Measurements from ENCODE around the gene USH2A.

The USH2A gene

GRCh38 chr1:215842905-215843304 lies 580.3 kb downstream of the USH2A start:
- no peak for DNase-seq

DNA sequence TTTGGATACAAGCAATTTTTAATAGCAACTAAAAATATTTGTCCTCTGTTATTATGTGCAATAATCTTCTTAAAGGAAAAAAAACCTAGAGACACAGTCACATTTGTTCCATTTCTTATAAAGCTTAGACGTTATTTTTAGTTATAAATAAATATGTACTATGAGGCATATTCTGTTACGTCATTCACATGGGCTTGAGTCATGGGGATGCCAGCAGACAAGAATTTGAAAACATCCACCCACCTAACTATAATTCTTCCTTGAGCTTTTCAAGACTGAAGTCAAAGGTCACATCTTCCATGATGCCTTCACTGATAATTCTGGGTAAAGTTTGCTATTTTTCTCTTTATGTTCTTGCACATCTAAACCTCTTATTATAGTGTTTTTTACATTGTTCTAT lies 587.3 kb downstream of the USH2A start:
- no peak for DNase-seq

- DNase-seq = no peak
Measured at GRCh38 chr1:215833941-215834729, 589.1 kb downstream of the USH2A start.

- DNase-seq = no peak
Measured at GRCh38 chr1:215830226-215830810, 592.9 kb downstream of the USH2A start.

DNA sequence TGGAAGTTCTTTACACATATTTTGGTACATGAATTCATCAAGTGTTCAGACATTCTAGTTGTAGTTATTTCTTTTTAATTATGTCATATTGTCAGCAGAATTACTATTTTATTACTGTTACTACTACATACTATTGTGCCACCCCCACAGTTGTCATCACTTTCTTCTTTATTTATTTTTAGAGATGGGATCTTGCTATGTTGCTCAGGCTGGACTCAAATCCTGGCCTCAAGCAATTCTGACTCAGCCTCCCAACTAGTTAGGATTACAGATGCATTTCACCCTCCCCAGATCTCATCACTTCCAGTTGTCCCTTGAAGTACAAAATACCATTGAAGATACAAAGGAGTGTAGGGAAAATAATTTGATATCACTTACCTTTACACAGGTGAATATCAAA lies 598.2 kb downstream of the USH2A start:
- DNase-seq = no peak

GRCh38 chr1:215824245-215824644 lies 599.0 kb downstream of the USH2A start:
- no peak for DNase-seq

- DNase-seq = no peak
Measured at GRCh38 chr1:215819114-215819513, 604.1 kb downstream of the USH2A start.

DNA sequence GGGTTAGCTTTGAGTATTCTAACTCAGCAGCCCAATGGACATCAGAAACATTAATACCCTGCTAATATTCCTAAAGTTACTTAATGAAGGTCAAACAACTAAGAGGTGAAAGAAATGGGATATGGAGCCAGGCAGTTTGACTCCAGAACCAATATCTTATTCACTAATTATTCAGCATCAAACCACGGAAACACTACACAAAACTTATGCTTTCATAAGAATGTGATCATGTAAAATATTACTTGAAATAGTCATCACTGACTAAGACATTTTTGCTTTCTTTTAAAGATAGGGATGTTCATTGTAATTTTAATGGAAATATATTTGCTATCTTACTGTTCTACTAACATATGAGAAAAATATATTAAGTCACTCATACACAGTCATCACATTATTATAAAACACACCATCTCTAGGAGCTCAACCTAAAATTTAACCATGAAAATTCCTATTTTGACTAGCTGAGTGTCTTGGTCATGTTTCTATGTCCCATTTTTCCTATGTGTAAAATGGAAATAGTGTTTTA lies 615.3 kb downstream of the USH2A start:
- DNase-seq = no peak

GRCh38 chr1:215807218-215807617 lies 616.0 kb downstream of the USH2A start:
- no peak for DNase-seq

DNA sequence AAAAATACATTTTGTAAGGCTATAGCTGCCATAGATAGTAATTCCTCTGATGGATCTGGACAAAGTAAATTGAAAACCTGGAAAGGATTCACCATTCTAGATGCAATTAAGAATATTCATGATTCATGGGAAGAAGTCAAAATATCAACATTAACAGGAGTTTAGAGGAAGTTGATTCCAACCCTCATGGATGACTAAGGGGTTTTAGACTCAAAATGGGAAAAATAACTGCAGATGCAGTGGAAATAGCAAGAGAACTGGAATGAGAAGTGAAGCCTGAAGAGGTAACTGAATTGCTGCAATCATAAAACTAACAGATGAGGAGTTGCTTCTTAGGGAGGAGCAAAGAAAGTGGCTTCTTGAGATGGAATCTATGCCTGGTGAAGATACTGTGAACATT lies 625.4 kb downstream of the USH2A start:
- DNase-seq = no peak

DNA sequence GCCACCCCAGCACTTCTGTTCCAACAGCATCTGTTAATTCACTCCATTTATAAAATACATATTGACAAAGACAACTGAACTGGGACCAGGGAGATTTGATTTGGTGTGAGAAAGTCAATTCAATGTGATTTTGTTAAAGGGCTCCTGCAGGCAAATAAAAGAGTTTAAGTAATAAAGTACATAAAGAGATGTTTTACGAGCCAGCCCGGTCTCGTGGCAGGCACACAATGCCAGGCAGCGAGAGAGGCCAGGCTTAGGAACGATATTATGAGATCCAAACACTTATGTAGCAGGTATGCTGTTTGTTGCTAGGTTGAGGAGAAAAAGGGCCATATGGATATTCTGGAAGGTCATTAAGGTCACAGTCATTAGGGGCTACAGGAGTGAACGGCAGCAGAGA lies 629.1 kb downstream of the USH2A start:
- no peak for DNase-seq

DNA sequence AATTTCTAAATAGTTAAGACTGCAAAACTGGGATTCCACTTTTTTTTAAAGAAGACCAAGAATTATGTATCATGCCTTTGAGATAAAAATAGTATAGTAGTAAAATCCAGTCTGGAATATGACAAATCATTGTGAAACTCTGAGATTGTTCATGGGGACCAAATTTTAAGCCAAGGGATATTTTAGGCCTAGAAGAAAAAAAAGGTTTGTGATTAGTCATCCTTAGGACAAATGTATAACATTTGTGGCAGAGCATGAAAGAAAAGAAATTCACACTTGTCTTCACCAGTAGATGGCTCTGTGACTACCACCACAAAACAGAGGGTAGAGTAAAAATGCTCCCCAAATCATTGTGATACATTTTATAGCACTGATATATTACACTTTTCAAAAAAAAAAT lies 630.1 kb downstream of the USH2A start:
- no peak for DNase-seq

DNA sequence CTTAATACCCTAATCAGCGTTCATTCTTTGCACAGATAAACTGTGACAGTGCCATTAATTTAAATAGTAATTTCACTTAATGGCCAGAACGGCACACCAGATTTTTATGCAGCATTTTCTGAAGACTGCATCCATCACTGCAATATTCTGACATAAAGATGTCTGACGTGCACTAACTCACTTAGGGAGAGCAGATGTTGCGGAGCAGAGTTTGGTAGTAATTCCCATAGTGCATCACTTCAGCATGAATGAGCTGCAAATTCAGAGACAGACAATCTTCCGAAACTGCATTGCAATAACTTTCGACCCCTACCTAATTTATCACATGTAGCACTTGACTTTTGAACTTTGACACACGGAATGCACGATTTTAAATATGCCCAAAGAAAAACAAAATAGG lies 630.8 kb downstream of the USH2A start:
- no peak for DNase-seq

GRCh38 chr1:215789981-215790380 lies 633.3 kb downstream of the USH2A start:
- no peak for DNase-seq

DNA sequence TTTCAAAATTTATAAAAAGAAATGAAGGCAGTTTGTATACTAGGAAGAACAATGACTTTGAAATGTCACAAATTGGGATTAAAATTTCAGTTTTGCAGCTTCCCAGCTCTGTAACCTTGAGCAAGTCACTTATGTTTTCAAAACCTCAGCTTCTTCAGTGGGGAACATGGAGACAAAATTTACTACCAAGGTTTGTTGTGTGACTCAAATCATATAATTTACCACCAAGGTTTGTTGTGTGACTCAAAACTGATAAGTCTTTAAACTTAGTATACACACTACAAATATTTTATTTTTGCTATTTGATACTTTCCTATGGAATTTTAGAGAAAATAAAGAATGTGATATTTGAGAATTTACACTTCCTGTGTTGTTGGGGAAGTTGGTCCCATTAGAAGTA lies 636.3 kb downstream of the USH2A start:
- DNase-seq = no peak

- no peak for DNase-seq
Measured at GRCh38 chr1:215780641-215781040, 642.6 kb downstream of the USH2A start.

DNA sequence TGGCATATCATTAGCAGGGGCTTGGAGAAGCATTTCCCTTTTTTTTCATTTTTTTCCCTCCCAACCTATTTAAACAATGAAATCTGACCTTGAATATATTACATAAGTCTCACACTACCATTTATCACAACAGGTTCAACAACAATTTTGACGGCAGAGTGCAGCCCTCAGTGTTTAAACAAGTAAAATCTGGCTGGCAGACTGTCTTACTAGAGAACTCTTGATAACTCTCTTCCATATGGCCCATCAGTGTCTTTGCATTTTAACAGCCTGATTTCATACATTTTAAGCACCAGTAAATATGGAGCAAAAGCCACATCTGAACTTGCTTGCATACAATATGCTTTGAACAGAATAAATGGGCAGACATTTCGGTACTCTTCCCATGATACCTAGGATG lies 643.1 kb downstream of the USH2A start:
- no peak for DNase-seq

DNA sequence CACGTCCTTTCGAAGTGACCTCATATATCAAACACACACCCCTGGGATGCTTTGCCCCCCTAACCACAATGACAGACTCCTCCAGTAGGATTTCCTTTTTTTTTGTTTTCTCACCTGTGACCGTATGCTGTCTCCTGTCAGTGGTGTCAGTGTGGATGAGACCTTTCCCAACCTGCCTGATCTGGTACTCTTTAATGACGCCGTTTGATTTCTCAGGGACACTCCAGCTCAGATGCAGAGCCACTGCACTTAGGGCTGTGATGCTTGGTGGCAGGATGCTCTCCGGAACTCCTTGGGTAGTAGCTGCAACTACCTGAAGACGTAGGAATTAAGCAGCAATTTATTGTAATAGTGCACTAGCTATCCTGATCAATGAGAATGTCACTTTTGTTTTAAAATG lies 643.5 kb downstream of the USH2A start:
- no peak for DNase-seq

- DNase-seq = no peak
Measured at GRCh38 chr1:215777370-215777925, 645.8 kb downstream of the USH2A start.

DNA sequence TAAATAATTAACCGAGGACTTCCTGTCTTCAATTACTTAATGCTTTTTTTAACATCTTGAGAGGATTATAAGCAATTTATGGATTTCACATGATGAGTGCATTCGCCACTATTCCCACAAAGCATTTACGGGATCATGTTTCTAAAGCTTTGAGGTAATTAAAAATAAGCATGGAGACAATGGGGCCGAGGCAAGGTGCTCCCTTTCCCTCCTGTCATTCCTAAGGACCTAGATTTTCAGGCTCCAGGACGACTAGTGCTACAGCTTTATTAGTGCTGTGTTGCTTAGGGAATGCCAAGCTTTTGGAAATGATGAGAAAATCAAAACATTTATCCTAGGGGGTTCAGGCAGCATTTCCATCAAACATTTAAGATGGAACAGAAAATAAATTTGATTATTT lies 646.9 kb downstream of the USH2A start:
- no peak for DNase-seq

- DNase-seq = peak; percentile 31
Measured at GRCh38 chr1:215772151-215772550, 651.1 kb downstream of the USH2A start.

DNA sequence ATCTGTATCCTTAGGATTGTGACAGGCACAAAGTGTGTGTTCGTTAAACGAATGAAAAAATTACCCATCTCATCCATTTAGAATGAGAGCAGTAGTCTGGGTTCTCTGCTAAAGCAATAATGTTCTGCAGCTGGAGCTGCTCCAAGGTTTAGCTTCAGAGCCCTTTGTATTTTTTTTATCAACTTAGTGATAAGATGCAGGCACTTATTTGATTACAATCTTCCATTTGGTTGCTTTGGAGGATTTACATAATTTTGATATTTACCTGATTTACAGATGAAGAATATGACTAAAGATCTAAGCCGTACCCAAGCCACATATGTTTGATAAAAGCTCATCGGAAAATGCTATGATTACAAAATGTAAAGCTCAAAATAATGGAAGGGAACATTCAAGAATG lies 654.9 kb downstream of the USH2A start:
- DNase-seq = no peak

DNA sequence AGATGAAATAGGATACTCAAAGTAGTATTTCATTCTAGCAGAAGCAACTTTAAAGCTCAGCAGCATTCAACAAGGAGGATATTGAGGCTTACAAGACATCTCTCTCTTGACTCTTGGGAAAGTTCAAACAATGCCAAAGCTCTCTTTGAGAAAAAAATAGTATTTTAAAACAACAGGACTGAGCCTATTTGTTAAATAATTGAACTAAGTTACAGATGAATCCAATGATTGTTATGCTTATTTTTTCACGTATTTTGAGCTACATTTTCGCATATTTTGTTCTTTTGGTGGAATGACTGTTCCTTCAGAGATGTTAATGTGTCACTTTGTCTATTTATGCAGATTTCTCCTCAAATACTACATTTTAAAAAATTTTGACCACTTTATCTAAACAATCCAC lies 655.5 kb downstream of the USH2A start:
- DNase-seq = no peak

GRCh38 chr1:215766521-215766920 lies 656.7 kb downstream of the USH2A start:
- DNase-seq = no peak
